DND-41 (cell line): Measurements from ENCODE around the gene FXYD6.

Experiments
- ATAC-seq: fragments of 200-7000 bp; cut with Tn5 transposase; 3 replicates; pipeline ENCODE4 v1.9.1; 2021; ENCODE audit warnings: low read depth; ENCODE audit not compliant: insufficient read depth
- DNase-seq: peaks from one replicate; pipeline ENCODE4 v3.0.0-alpha.2; 2020
- H2AFZ ChIP-seq: 2 replicates; pipeline ENCODE4 v1.6.0; 2012; ENCODE audit warnings: low read depth, low read length
- H3K27ac ChIP-seq: 2 replicates; pipeline ENCODE4 v1.5.1; 2012; ENCODE audit warnings: low read length, inconsistent platforms
- H3K27me3 ChIP-seq: fragments of 200-600 bp; sonication (generic); 2 replicates; pipeline ENCODE4 v1.6.0; 2012; ENCODE audit warnings: low read length, mild to moderate bottlenecking, inconsistent platforms; ENCODE audit not compliant: insufficient read depth, poor library complexity
- H3K36me3 ChIP-seq: 2 replicates; pipeline ENCODE4 v1.5.1; 2012; ENCODE audit warnings: low read length, inconsistent platforms; ENCODE audit not compliant: insufficient read depth
- H3K4me1 ChIP-seq: 2 replicates; pipeline ENCODE4 v1.5.1; 2012; ENCODE audit warnings: mild to moderate bottlenecking, low read length; ENCODE audit not compliant: insufficient read depth
- H3K4me2 ChIP-seq: 2 replicates; pipeline ENCODE4 v1.6.0; 2012; ENCODE audit warnings: mild to moderate bottlenecking, moderate library complexity, low read length, inconsistent platforms; ENCODE audit not compliant: insufficient read depth
- H3K4me3 ChIP-seq, 2 experiments: fragments of 200-600 bp in 1 of 2; shearing (Covaris generic) in 1 of 2; 2 replicates each; pipeline ENCODE4 v1.5.1; 2012 to 2016; ENCODE audit warnings: inconsistent platforms in 2 of 2, low read length in 2 of 2, mild to moderate bottlenecking in 2 of 2, low read depth in 1 of 2, moderate library complexity in 1 of 2
- H3K79me2 ChIP-seq: 2 replicates; pipeline ENCODE4 v1.6.0; 2012; ENCODE audit warnings: low read length, inconsistent platforms; ENCODE audit not compliant: insufficient read depth
- H3K9ac ChIP-seq: 2 replicates; pipeline ENCODE4 v1.6.0; 2012; ENCODE audit warnings: low read depth, mild to moderate bottlenecking, inconsistent platforms, low read length, moderate library complexity
- H3K9me3 ChIP-seq: 2 replicates; pipeline ENCODE4 v1.5.1; 2012; ENCODE audit warnings: low read length, moderate library complexity, mild to moderate bottlenecking, inconsistent platforms; ENCODE audit not compliant: insufficient read depth, severe bottlenecking
- H4K20me1 ChIP-seq: 2 replicates; pipeline ENCODE4 v1.6.0; 2012; ENCODE audit warnings: low read length; ENCODE audit not compliant: insufficient read depth
- EZH2 ChIP-seq: IDR thresholded peaks from 3 replicates; pipeline ENCODE4 v1.6.1; 2012; ENCODE audit warnings: borderline replicate concordance, low read depth, mild to moderate bottlenecking, moderate library complexity, low read length, inconsistent platforms; ENCODE audit not compliant: severe bottlenecking
- TF ChIP-seq, protein P1 (sequence below): IDR thresholded peaks from 2 replicates; pipeline ENCODE4 v1.5.1; 2012; ENCODE audit warnings: borderline replicate concordance, low read length, moderate library complexity, mild to moderate bottlenecking; ENCODE audit not compliant: poor library complexity, severe bottlenecking; ENCODE audit errors: extremely low read depth

FXYD6 gene

DNA sequence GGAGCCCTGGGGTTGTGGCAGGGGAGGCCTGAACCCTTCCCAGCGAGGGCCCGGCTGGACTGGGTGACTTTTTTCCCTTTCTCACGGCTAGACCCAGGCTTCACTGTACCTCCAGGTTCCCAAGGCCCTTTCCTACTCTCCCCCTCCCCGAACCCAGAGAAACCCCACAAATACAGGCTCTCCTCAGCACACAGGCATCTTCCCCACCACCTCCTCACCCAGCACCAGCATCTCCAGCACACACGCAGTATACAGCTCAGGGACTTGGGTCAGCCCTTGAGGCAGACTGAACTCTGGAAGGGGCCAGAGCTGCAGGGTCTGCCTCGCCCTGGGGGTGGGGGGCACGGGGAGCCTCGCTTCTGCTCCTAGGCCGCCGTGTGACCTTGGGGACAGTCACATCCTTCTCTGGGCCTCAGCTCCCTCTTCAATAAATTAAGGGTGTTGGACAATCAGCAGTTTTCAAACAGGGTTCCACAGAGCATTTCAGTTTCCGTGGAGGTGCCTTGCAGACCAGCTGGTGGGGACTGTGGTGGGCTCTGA lies 48.2 kb upstream of the FXYD6 start:
- no peaks in the 10 kb centered on the region for H3K36me3 ChIP-seq
- ATAC-seq, result no peak
- H3K9ac ChIP-seq, result no peak overlapping the region; the same call in 1 of the 2 replicates
- no peak overlapping the region for H2AFZ ChIP-seq
- DNase-seq, result no peak
- no peaks in the 10 kb centered on the region for H4K20me1 ChIP-seq
- TF ChIP-seq EZH2, result no peak
- TF ChIP-seq, protein P1, sequence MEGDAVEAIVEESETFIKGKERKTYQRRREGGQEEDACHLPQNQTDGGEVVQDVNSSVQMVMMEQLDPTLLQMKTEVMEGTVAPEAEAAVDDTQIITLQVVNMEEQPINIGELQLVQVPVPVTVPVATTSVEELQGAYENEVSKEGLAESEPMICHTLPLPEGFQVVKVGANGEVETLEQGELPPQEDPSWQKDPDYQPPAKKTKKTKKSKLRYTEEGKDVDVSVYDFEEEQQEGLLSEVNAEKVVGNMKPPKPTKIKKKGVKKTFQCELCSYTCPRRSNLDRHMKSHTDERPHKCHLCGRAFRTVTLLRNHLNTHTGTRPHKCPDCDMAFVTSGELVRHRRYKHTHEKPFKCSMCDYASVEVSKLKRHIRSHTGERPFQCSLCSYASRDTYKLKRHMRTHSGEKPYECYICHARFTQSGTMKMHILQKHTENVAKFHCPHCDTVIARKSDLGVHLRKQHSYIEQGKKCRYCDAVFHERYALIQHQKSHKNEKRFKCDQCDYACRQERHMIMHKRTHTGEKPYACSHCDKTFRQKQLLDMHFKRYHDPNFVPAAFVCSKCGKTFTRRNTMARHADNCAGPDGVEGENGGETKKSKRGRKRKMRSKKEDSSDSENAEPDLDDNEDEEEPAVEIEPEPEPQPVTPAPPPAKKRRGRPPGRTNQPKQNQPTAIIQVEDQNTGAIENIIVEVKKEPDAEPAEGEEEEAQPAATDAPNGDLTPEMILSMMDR, result no peak
- no peak overlapping the region for H3K4me3 ChIP-seq
- no peaks in the 10 kb centered on the region for H3K9me3 ChIP-seq
- H3K4me1 ChIP-seq, result peaks cover 28% of the 10 kb centered on the region
- no peaks in the 10 kb centered on the region for H3K27me3 ChIP-seq
- H3K4me2 ChIP-seq, result no peak overlapping the region
- no peaks in the 10 kb centered on the region for H3K79me2 ChIP-seq
- H3K27ac ChIP-seq, result no peak overlapping the region

DNA sequence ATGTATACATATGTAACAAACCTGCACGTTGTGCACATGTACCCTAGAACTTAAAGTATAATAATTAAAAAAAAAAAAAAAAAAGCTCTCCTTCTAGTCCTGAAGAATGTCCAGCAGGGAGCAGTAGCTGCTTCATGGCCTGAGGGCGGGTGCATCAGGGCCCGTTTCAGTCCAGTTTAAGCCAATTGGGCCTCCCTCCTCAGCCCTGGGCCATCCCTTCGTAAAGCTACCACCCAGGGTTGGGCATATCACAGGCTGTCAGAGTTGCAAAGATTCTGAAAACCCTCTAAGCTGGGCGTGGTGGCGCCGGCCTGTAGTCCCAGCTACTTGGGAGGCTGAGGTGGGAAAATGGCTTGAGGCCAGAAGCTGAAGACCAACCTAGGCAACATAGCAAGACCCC lies 47.3 kb upstream of the FXYD6 start:
- H3K4me2 ChIP-seq, result no peak overlapping the region
- ATAC-seq (no peak), DNase-seq (no peak)
- H3K27ac ChIP-seq, result no peak overlapping the region
- H3K9ac ChIP-seq, result no peak overlapping the region
- no peaks in the 10 kb centered on the region for H4K20me1 ChIP-seq
- no peak overlapping the region for H2AFZ ChIP-seq
- TF ChIP-seq EZH2, result no peak
- TF ChIP-seq, protein P1, result no peak
- no peaks in the 10 kb centered on the region for H3K27me3 ChIP-seq
- no peaks in the 10 kb centered on the region for H3K79me2 ChIP-seq
- no peaks in the 10 kb centered on the region for H3K36me3 ChIP-seq
- H3K4me1 ChIP-seq, result peaks cover 18% of the 10 kb centered on the region
- no peaks in the 10 kb centered on the region for H3K9me3 ChIP-seq
- no peak overlapping the region for H3K4me3 ChIP-seq

DNA sequence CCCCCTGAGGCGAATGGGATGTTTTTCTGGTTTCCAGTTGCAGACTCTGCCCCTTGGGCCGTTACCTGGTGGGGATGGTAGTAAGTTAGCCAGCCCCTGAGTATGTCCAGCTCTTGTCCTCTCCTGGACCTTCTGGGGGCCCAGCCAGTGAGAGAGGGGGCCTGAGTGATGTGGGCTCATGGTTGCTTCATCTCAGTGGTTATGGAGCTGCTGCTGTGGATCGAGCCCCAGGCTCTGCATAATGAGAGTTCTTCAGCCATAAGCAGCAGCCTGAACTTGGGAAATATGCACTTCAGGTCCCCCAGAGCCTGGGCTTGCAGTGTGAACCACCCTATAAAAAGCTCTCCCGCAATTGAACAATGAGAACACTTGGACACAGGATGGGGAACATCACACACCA lies 46.8 kb upstream of the FXYD6 start:
- H3K9ac ChIP-seq, result no peak overlapping the region
- DNase-seq (no peak), ATAC-seq (no peak)
- no peaks in the 10 kb centered on the region for H3K36me3 ChIP-seq
- H2AFZ ChIP-seq, result no peak overlapping the region
- no peaks in the 10 kb centered on the region for H3K9me3 ChIP-seq
- no peak overlapping the region for H3K27ac ChIP-seq
- peaks cover 13% of the 10 kb centered on the region for H3K4me1 ChIP-seq
- no peaks in the 10 kb centered on the region for H3K79me2 ChIP-seq
- no peak for TF ChIP-seq EZH2
- TF ChIP-seq, protein P1, result no peak
- no peaks in the 10 kb centered on the region for H3K27me3 ChIP-seq
- no peak overlapping the region for H3K4me3 ChIP-seq
- no peak overlapping the region for H3K4me2 ChIP-seq
- H4K20me1 ChIP-seq, result no peaks in the 10 kb centered on the region

DNA sequence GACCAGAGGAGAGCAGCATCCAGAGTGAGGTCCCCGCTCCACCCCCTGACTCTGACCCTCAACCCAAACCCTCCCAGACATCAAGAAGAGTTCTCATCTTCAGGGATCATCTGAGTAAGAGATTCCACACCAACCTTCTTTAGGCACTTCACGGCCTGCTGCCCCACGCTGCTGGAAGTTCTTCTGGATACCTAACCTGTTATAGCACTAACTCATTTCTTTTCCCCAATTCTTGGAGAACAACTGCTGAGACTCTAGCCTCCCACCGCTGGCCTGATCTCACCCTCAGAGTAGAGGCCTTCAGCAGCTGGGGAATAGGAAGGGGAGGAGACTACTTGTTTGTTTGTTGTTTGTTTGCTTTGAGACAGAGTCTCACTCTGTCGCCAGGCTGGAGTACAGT lies 45.4 kb upstream of the FXYD6 start:
- H3K27ac ChIP-seq, result no peak overlapping the region
- no peak overlapping the region for H3K4me2 ChIP-seq
- H2AFZ ChIP-seq, result no peak overlapping the region
- no peak for TF ChIP-seq EZH2
- TF ChIP-seq, protein P1, result no peak
- H4K20me1 ChIP-seq, result no peaks in the 10 kb centered on the region
- no peak overlapping the region for H3K9ac ChIP-seq
- DNase-seq, result no peak
- H3K27me3 ChIP-seq, result no peaks in the 10 kb centered on the region
- H3K9me3 ChIP-seq, result no peaks in the 10 kb centered on the region
- H3K79me2 ChIP-seq, result no peaks in the 10 kb centered on the region
- H3K36me3 ChIP-seq, result no peaks in the 10 kb centered on the region
- no peak for ATAC-seq
- no peak overlapping the region for H3K4me3 ChIP-seq
- no peaks in the 10 kb centered on the region for H3K4me1 ChIP-seq
